Kidney (tissue), 14 donors: ENCODE results near the gene SERTAD4. TPM values are rescaled to one million over a fixed set of nuclear protein-coding genes. Genes with fewer than 3 reads are reported as not detected.

Source experiments
- DNase-seq, 5 donors: peaks; one replicate each; pipeline ENCODE4 v3.0.0-alpha.2; 2013 to 2020
- FAIRE-seq: peaks from 2 replicates; lab custom pipeline; 2012; peaks lifted over from hg19 to GRCh38; lab: Jason Lieb, UNC
- H3K27ac ChIP-seq, 2 donors: one replicate each; pipeline ENCODE4 v1.7.0; 2013; ENCODE audit warnings: low read depth in 2 of 2, low read length in 2 of 2, inconsistent platforms in 1 of 2
- H3K27me3 ChIP-seq: one replicate; pipeline ENCODE4 v1.7.1; 2013; ENCODE audit warnings: low read length, inconsistent platforms; ENCODE audit not compliant: control insufficient read depth, insufficient read depth
- H3K36me3 ChIP-seq, 3 donors: one replicate each; pipeline versions ENCODE4 v1.7.0 to v1.7.1; 2013; ENCODE audit warnings: low read length in 3 of 3, control low read depth in 1 of 3, inconsistent platforms in 1 of 3; ENCODE audit not compliant: insufficient read depth in 3 of 3, control insufficient read depth in 2 of 3
- H3K4me1 ChIP-seq, 3 donors: one replicate each; pipeline versions ENCODE4 v1.7.0 to v1.7.1; 2013; ENCODE audit warnings: low read length in 3 of 3, inconsistent platforms in 1 of 3, low read depth in 1 of 3; ENCODE audit not compliant: control insufficient read depth in 2 of 3, insufficient read depth in 2 of 3
- H3K4me3 ChIP-seq, 3 donors: one replicate each; pipeline versions ENCODE4 v1.7.0 to v1.8.1; 2013; ENCODE audit warnings: low read length in 3 of 3, control low read depth in 1 of 3, inconsistent platforms in 1 of 3
- H3K9ac ChIP-seq, 3 donors: one replicate each; pipeline versions ENCODE4 v1.7.0 to v1.7.1; 2013; ENCODE audit warnings: low read length in 3 of 3, control low read depth in 1 of 3, inconsistent platforms in 1 of 3
- H3K9me3 ChIP-seq, 3 donors: one replicate each; pipeline versions ENCODE4 v1.7.0 to v1.7.1; 2013; ENCODE audit warnings: low read length in 3 of 3, control low read depth in 1 of 3, inconsistent platforms in 1 of 3; ENCODE audit not compliant: control insufficient read depth in 2 of 3, insufficient read depth in 1 of 3
- intact Hi-C: fragments of 100-400 bp; cut with DNase I; formaldehyde crosslinking; loops from one replicate; pipeline ENCODE4 v1.11.1; 2022
- polyA plus RNA-seq: library from polyadenylated mRNA; stranded (reverse); fragments of 350-450 nt; fragmentation: Illumina TruSeq; extraction: RNeasy Lipid Tissue Mini Kit (QIAGEN cat#74804); gene quantifications from one replicate; pipeline ENCODE4 v1.2.3, GENCODE V29; 2014; ENCODE audit warnings: low read depth, low replicate concordance; ENCODE audit not compliant: insufficient read depth
- total RNA-seq: library from RNA; stranded (reverse); fragmentation: NEBNext Ultra II Directional; extraction: Animal tissue kit (Norgen Biotek cat#: 25700); gene quantifications from one replicate; pipeline ENCODE4 v1.2.1, GENCODE V29; 2021
- TF ChIP-seq, protein P1 (sequence below): IDR thresholded peaks from 3 replicates; pipeline ENCODE4 v1.5.1; 2012; ENCODE audit warnings: mild to moderate bottlenecking, moderate library complexity, borderline replicate concordance; ENCODE audit not compliant: insufficient read depth; ENCODE audit errors: extremely low read depth
- donor health status: control.
- donor health status: control.
- donor health status: control.
- donor health status: control.
- donor health status: control.
- donor health status: DM: yes; HTN: yes; CAD: no.
- donor health status: Normal renal cell carcinoma (clear cell type).

The SERTAD4 gene
- total and polyA plus RNA-seq, 2 donors from 2014 or later, result 0.92 to 9.2 TPM

DNA sequence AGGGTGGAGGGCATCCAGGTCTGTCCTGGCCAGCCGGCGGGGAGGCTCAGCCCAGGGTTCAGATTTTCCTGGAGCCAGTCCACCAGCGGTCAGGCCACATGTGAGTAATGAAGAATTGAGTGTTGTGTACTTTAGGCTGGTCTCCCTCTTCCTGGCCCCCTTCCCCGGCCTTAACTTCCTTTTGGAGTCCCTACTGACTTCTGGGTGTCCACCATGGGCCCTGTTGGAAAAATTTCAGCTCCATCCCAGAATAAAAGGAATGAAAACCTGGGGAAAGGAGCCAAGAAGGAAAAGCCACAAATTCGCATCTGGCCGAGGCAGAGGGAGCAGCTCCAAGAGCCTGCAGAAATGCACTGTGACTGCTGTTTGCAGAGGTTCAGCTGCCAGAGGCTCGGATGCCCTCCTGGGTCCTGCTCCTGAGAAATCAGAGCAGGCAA lies 60.6 kb downstream of the SERTAD4 start:
- Histone ChIP-seq H3K4me3 (peak overlapping the region in 1 of 3 donors; percentile 68), H3K36me3 (no peaks in the 10 kb centered on the region), H3K9me3 (no peaks in the 10 kb centered on the region), H3K9ac (peak overlapping the region in 1 of 3 donors; percentile 80), H3K27ac (peak overlapping the region; percentile 68 to 87), H3K4me1 (peaks cover 0 to 12% (median 0%) of the 10 kb centered on the region in 3 donors), H3K27me3 (no peaks in the 10 kb centered on the region)
- no peak for FAIRE-seq
- TF ChIP-seq, protein P1, sequence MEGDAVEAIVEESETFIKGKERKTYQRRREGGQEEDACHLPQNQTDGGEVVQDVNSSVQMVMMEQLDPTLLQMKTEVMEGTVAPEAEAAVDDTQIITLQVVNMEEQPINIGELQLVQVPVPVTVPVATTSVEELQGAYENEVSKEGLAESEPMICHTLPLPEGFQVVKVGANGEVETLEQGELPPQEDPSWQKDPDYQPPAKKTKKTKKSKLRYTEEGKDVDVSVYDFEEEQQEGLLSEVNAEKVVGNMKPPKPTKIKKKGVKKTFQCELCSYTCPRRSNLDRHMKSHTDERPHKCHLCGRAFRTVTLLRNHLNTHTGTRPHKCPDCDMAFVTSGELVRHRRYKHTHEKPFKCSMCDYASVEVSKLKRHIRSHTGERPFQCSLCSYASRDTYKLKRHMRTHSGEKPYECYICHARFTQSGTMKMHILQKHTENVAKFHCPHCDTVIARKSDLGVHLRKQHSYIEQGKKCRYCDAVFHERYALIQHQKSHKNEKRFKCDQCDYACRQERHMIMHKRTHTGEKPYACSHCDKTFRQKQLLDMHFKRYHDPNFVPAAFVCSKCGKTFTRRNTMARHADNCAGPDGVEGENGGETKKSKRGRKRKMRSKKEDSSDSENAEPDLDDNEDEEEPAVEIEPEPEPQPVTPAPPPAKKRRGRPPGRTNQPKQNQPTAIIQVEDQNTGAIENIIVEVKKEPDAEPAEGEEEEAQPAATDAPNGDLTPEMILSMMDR, result no peak
- intact Hi-C loops, result no loop called here
- DNase-seq, result peak in 3 of 5 donors; percentile 27 to 58 (median 30)

DNA sequence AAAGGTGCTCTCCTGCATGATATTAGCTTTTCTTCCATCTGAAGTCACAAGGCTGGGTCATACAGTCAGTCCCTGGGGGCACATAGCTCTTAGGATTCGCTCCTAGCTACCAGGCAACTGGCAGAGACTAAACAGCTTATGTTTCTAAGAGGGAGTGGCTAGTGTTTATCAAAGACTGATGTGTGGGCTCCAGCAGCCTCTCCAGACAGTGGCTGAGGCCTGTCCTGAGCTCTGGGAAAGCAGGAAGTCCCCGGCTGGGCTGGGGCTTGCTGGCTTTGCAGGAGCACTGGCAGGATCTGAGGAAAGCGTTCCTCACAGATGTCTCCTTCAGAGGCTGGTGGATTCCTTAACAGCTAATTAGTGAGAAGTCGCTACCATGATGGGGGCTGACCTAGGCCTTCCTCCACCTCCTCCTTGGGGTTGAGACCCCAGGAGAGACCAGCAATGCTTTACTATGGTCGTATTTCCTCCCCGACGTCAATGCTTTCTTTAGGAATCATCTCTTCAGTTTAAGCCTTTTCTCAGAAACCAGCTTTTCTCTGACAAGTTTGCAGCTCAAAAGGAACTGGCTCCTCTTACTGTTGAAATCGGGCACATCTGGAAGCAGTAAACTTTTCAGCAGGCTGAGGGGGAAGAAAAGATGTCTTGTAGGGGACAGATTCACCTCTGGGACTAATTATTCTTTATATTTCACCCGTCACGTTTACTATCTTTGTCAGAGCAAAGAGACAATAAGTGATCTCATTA lies 62.6 kb downstream of the SERTAD4 start:
- TF ChIP-seq, protein P1, result no peak
- Histone ChIP-seq H3K9ac (no peak overlapping the region), H3K27ac (peak overlapping the region in 1 of 2 donors; percentile 14), H3K9me3 (no peaks in the 10 kb centered on the region), H3K4me3 (no peak overlapping the region), H3K4me1 (peaks cover 0 to 12% (median 0%) of the 10 kb centered on the region in 3 donors), H3K36me3 (no peaks in the 10 kb centered on the region), H3K27me3 (no peaks in the 10 kb centered on the region)
- intact Hi-C loops, result no loop called here
- peak; percentile 71 to 81 (median 78) for DNase-seq
- FAIRE-seq, result no peak

Other genes starting within 250 kb of the SERTAD4 start
- 9.7 TPM for gene HHAT, start 96.1 kb downstream of the SERTAD4 start, total RNA-seq
- gene HHAT, start 96.1 kb downstream of the SERTAD4 start, polyA plus RNA-seq, result 5.5 TPM